GM19351 (cell line): ENCODE measurements around the gene LSAMP.
"Not testable (repeated sequence)": the region's sequence is repeated elsewhere in the genome, so short reads cannot be mapped to it uniquely, and the experiment has no call there.

ENCODE experiments used
- ATAC-seq: cut with Tn5 transposase; IDR thresholded peaks from one replicate; pipeline ENCODE4 v1.9.1; 2021; ENCODE audit warnings: mild to moderate bottlenecking, moderate library complexity; ENCODE audit not compliant: unreplicated experiment

The LSAMP gene

DNA sequence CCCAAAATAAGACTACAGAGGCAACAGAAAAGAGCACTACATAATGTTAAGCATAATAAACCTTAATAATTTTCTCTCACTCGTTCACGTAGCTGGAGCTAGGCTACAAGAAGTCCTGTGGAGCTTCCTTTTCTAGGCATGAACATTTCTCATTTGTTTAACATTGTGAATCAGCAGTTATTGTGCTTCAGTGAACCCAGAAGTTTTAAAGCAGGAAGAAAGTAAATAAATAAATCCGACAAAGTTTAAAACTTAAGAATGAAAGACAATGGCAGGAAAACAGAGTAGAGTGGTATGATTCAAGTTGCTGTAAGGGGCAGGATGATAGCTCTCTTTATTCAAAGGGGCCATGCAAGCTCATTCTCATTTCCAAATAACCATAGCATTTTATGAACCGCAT, 191.8 kb downstream of the LSAMP start:
- no peak for ATAC-seq

DNA sequence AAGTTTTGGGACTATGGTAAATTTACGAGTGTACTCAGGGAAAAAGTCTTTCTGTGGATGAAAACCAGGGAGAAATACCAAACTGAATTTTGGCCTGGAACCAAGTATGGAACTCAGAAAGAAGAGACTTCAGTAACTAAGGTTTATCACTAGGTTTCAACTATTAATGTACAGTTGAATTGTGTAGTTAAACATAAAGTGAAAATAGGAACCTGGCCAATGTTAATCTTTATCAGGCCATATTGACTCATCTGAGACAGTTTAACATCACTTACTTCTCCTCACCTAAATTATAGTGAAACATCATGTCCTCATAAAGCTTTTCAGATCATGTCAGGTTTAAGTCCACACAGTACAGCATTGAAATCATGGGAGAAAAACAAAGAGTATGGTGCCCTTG, 197.7 kb downstream of the LSAMP start:
- ATAC-seq, result no peak

DNA sequence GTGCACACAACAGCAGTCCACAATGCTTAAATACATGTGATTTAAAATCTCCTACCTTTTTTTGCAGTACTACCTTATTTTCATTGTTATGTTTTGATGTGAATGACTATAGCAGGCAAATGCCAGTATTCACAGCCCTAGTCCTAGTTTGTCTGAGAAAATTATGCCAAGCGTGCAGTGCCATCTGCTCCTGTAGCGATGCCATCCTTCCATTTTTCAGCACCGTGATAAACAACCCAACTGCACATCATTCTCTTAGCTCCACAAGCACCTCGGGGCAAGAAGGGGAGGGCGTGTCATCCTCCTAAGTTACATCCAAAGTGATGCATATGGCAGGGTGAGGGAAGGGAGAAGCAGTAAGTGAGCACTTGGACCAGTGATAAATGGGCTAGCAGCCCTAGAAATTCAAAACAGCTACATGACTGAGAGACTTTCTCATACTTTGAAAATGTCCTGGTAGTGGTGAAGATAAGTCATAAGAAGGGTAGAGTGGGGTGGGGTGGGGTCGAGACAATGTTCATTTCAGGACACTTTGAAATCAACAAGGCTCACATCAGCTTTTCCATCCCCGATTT, 198.8 kb downstream of the LSAMP start:
- ATAC-seq, result no peak

DNA sequence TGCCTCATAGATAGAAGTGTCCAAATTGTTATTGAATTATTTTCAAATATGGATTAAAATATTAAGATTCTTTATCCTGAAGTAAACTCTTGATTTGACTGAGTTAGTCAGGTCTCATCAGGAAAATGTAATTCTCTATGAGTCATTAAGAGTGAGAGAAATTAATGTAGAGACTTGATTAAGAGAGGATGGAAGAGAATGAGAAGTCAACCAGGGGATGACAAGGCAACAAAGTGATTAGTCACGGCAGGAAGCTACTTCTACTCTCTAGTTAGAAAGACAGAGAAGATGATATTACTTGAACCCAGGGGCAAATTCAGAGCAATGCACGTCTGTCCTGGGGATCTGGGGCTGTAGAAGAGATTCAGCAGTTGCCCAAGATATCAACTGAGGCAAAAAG, 202.5 kb downstream of the LSAMP start:
- ATAC-seq, result no peak

DNA sequence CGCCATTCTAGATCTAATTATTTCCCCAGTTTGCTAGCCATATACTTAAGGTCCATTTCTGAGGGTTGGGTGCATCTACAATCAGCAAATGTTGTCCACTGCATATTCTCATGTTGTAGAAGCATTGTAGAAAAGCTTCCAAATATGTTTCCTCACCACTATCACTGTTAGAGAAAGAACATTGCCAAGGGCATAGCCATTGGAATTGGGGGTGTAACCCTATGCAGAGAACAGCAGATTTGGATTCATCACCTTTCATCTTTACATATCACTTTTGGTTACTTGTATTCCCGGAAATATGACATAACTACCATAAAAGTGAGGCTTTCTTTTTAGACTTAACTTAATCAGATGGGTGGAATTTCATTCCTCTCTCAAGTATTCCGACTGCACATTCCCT, 203.6 kb downstream of the LSAMP start:
- ATAC-seq, result no peak

DNA sequence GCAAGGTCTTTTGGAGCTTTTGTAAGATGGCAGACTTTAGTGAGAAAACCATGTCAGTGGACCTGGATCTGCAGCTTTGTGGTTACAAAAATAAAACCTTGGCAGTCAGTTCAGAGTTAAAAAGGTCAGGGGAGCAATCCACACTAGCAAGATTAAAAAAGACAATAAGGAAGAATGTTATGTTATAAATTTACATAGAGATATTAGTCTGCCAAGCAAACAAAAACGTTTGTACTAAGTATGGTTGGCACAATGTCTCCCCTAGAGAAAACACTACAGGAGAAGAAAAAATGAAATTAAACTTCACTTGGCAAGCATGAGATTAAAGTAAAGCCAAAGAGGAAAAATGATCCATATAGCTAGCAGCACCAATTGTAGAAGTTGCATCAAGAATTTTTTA, 205.0 kb downstream of the LSAMP start:
- ATAC-seq, result no peak

DNA sequence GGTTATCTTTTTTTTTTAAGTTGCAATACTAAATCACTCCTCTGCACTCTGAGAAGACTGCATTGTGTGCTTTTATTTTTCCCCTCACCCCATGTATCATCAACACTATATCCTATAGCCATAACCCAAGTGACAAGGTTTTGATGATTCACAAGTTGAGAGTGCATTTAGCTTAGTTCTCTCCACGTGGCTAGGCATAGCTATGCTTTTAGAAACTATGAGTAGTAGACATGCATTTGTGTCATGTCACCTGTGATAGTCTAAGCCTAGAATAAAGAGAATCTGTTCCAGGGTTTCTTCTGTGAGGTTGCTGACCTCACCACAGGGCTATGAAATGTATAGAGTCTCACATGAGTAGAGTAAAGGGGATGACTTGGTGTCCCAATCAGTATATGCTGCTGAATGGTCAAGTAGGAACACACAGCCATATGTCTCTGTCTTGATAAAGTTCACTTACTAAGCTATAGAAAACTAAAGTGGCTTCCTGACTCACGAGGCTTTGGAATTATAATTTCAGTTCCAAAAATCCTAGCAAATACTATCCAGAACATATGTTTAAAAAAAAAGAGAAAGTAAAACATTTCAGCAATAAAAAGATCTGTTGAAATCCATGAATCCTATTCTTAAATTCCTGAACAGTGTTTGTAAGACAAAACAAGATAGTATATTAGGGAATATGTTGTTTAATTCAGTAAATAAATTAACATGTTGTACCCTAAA, 206.3 kb downstream of the LSAMP start:
- no peak for ATAC-seq

DNA sequence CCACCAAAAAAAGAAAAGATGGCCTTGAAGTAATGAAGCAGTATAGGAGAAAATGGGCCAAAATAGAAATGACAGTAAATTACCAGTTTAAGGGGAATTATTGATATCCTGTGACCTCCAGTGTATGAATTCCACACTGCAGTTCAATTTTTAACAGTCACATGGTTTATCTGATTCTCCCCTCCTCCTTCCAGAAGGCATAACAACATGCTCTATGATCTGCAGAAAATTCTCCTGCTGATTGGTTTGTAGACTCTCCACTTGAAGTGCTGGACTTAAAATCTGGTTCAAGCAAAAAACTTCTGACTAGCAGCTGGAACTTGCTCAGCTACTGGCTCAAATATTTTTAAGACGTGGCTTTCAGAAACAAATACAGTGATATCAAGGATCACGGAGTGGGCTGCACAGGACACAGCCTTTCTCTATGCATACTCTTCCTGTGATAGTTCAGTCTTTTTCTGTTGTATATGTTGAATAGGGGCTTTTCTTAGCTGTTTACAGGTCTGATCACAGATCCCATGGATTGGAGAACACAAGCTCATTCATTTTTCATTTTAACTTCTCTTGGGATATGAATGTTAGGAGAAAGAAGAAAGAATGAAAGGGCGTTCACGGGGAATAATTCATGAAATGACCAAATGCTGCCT, 211.5 kb downstream of the LSAMP start:
- no peak for ATAC-seq

DNA sequence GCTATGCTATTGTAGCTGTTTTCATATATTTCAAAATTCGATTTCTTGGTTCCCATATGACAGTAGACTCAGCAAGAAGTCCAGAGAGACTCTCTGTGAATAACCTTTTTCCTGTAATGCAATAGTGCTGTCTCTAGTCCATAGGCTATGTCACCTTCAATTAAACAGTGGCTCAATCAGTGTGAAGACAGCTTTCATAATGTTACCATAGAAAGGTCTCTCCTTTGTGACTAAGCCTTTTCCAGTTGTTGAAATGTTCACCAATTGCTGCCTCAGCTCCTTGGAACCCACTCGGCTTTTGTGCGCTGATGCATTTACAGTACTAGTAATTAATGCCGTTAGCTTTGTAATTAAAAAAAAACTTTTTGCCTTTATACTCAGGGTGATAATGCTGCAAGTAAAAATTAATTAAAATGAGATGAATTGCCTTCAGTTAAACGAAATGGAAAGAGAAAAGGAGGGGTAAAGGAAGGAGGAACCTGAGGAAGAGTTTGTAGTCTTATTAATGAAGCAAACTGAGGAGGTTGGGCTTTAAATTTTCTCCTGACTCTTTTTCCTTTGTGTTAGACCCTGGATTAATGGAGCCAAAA, 214.8 kb downstream of the LSAMP start:
- ATAC-seq, result no peak

DNA sequence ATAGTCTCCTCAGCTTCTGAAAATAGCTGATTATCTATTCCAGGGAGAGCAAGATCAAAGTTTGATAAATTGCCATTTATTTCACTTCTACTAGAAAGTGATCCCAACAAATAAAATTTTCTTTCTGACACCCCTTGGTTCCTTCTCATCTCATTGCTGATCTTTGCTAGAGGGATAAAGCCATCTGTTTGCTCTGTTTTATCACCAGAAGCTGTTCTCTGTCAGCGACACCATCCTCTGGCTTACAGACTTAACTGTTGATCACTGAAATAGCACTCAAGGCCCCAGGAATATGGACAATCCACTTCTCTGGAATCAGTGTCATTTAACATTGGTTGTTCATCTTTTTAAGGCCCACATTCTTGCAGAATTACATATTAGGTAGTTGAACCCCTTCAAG, 219.0 kb downstream of the LSAMP start:
- ATAC-seq, result no peak

DNA sequence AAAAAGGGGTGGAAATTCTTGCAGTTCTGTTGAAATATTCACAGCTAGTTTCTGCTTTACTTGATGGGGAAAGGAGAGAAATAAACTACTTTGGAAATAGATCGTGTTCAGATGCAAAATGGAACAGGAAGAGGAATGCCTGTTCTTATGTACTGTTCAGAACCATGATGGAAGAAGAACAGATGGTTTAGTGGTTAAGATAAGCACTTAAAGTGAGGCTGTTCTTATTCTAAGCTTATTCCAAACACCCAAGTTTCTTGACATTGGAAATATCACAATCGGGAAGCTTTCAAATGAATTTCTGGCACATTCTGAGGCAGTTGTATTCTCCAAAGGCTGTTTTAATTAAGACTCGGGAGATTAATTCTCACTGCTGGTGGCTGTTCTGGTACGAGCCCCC, 228.5 kb downstream of the LSAMP start:
- ATAC-seq, result no peak

DNA sequence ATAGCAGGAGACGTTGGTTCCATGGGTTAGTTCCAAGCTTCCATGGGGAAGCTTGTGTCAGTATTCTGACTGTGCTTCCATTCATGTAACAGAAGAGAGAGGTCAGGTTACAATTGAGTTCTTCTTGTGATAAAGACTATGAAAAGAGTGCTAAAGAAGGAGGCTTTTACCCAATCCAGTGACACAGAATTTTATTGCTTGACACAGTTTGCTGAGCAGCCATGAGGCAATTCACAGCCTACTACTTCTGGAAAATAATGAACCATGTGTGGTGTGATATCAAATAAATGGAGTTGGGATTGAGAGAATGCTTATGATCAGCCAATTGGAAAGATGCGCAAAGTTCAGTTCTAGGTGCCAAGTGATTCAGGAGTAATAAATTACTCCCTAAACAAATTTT, 233.4 kb downstream of the LSAMP start:
- ATAC-seq, result no peak

DNA sequence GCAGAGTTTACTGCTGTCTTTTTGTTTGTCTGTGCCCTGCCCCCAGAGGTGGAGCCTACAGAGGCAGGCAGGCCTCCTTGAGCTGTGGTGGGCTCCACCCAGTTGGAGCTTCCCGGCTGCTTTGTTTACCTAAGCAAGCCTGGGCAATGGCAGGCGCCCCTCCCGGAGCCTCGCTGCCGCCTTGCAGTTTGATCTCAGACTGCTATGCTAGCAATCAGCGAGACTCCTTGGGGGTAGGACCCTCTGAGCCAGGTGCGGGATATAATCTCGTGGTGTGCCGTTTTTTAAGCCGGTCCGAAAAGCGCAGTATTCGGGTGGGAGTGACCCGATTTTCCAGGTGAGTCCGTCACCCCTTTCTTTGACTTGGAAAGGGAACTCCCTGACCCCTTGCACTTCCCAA, 236.5 kb downstream of the LSAMP start:
- ATAC-seq, result not testable (repeated sequence)

DNA sequence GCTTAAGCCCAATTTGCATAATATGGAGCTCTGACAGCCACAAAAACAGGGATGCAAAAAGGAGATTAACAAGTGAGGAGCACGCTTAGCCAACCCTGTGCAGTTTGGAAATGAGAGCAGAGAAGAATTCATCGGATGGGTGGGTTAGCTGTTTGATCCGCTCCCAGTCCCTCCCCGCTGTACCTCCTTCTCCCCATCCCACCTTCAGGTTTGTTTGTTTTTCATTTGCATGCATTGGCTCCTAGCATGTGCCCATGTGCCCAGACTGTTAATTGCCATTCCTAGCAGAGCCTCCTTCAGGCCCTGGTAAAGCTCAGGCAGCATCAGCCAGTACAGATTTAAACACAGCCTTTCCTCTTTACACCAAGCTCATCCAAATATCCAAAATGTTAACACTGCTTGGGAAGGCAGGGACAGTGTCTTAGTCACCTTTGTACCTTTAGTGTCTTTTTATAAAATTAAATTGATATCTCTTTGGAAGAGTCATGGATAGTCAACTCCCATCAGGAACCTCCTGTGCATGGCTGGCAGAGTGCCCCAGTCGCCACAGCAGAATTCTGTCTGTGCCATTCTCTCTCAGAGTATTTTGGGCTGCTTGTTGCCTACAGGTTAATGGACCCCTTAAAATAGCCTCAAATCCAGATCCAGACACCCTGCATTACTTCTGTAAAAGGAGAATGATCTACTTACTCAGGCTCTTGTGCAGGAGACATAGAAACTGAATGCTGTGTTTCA, 244.2 kb downstream of the LSAMP start:
- no peak for ATAC-seq

DNA sequence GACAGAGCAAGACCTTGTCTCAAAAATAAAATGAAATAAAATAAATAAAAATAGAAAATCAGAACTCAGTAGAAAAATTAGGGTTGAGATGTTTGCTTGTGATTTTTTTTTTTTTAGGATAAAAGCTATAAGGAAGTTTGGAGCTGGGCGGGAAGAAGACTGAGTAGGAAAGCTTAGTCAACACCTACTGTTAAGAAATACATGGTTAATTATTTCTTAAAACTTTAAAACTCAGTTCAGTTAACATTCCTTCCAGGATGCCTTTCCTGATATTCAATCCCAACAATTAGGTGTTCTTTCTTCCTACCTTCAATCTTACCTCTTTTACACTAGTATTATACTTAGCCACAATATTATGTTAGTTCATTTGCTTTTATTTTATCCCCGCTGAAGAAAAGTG, 246.2 kb downstream of the LSAMP start:
- no peak for ATAC-seq

DNA sequence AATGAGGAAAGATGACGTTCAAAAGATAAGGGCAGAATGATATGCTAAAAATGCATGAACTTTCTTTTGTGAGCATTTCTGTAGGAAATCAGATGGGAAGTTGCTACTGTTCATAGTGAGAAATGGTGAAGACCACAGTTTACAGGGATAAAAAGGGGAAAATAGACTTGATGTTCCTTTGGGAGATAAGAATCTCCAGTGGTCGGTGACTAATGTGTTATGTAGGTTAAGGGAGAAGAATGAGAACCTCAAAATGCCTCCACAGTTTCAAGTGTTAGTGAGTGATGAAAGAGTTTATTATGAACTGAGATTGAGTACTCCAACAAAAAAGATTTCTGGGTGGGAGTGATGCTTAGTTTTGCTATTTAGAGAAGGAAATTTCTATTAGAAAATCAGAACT, 247.2 kb downstream of the LSAMP start:
- ATAC-seq, result no peak

DNA sequence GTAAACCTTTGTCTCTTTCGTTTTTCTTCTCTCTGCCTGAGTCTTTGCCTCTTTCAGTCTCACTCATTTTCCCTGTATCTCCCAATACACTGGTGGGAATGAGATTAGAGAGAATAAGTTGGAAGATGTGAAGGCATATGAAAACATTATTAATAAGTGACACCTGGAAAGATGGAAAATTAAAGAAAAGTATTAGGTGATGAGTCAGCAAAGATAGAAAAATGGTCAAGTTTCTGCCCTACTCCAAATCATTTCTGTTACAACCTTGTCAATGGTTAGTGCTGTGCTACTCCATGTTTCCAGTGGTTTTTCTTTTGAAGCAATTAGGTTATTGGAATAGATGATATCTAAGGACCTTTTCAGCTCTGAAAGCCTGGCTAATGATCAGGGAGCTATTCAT, 252.8 kb downstream of the LSAMP start:
- no peak for ATAC-seq

DNA sequence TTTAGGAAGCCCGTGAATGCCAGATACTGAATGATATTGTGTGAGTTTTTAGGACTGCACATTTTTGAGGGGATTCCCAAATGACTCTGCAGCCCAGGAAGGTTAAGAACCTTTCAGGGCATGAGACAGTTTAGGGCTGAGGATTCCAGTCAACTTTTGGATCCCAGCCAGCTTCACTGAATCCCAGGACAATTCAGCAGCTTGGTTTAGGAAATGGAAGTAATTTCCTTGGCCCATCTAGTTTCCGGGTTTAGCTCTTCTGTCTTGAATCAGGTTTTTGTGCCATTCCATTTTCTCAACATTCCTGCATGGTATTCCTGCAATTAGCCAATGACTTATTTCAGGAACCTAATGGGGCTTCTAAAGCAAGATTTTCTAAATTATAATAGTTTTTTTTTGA, 253.9 kb downstream of the LSAMP start:
- no peak for ATAC-seq

DNA sequence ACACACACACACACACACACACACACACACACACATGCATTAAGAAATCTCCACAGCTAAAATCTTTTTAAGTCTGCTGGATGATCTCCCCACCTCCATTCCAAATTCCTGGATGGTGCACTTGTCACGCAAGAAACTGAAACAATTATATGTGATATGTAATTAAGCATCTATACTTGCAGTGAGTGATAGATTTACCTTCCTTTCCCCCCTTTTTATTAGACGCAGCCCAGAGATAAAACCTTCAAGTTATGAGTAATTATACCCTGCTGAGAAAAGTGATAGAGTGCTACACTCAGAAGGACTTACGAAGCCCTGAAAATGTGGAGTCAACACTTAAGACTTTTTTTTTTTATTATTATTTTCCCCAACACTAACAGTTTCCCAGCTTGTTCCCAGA, 255.2 kb downstream of the LSAMP start:
- ATAC-seq, result no peak

DNA sequence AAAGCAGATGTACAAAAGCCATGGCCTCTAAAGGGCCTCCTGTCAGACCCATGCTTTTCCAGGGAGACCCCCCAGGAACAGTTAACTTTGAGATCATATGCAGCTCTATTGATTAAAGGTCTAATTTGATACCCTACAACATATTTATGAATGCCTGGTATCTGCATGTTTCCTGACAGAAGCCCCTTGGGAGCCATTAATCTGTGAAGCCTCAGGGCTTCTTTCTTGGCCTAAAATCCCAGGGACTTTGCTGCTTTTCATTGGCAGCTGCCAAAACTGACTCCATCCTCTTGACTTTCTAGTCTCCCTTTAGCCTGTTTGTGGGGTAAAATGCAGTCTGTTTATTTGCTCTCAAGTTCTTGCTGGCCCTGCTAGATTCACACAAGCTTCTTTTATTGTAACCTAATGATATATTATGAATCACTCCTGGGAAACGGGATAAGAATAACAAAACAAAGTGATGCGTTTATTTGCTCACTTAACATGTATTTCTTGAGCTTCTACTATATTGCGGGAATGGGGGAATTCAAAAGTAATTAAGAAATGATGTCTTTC, 257.0 kb downstream of the LSAMP start:
- no peak for ATAC-seq

DNA sequence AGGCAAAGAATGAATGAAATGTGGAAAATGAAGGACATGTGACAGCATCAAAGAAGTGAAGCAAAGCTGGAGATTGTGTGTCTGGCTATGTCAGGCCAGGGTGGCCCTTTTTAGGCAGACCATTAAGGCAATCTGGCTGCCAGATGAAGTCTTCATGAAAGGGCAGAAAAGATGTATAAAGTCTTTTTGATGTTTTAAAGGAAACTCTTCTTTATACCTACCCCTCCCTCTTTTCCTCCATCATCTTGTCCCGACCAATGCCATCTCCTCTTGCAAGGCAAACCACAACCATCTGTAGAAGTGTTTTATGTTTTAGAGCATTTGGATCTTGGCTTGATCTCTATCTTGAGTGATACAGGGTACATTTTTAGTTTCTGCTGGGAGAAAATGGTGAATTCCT, 259.2 kb downstream of the LSAMP start:
- ATAC-seq, result no peak
